HG02943 (cell line): ENCODE results near the gene MAOA.
"Not testable (repeated sequence)": the region's sequence is repeated elsewhere in the genome, so short reads cannot be mapped to it uniquely, and the experiment has no call there.

Experiments
- ATAC-seq: cut with Tn5 transposase; IDR thresholded peaks from one replicate; pipeline ENCODE4 v1.9.1; 2021; ENCODE audit warnings: mild to moderate bottlenecking, low read depth, moderate library complexity; ENCODE audit not compliant: unreplicated experiment

MAOA gene

GRCh38 chrX:43656005-43656494 lies at the start of gene MAOA:
Gene MAOA, plus strand, starts transcription at chrX:43656299. Its CDS starts 43 bp downstream, at chrX:43656342.
- ATAC-seq: no peak

GRCh38 chrX:43612400-43612799 lies 43.7 kb upstream of the MAOA start:
- no peak for ATAC-seq

- ATAC-seq: no peak
Measured at GRCh38 chrX:43615660-43616059, 40.4 kb upstream of the MAOA start.

GRCh38 chrX:43618366-43619205 lies 37.5 kb upstream of the MAOA start:
- no peak for ATAC-seq

- ATAC-seq: not testable (repeated sequence)
Measured at GRCh38 chrX:43619861-43620260, 36.2 kb upstream of the MAOA start.

GRCh38 chrX:43627147-43627546 lies 29.0 kb upstream of the MAOA start:
- no peak for ATAC-seq

GRCh38 chrX:43627669-43628068 lies 28.4 kb upstream of the MAOA start:
- no peak for ATAC-seq

GRCh38 chrX:43629229-43629628 lies 26.9 kb upstream of the MAOA start:
- ATAC-seq: no peak

- ATAC-seq: no peak
Measured at GRCh38 chrX:43631841-43632240, 24.3 kb upstream of the MAOA start.

GRCh38 chrX:43633081-43633480 lies 23.0 kb upstream of the MAOA start:
- ATAC-seq: no peak

GRCh38 chrX:43633757-43634156 lies 22.3 kb upstream of the MAOA start:
- ATAC-seq: no peak

- no peak for ATAC-seq
Measured at GRCh38 chrX:43640482-43640881, 15.6 kb upstream of the MAOA start.

- no peak for ATAC-seq
Measured at GRCh38 chrX:43641691-43642090, 14.4 kb upstream of the MAOA start.

- ATAC-seq: no peak
Measured at GRCh38 chrX:43643201-43643600, 12.9 kb upstream of the MAOA start.

GRCh38 chrX:43643662-43644061 lies 12.4 kb upstream of the MAOA start:
- no peak for ATAC-seq

- ATAC-seq: no peak
Measured at GRCh38 chrX:43644124-43644701, 11.9 kb upstream of the MAOA start.

GRCh38 chrX:43646800-43647199 lies 9.3 kb upstream of the MAOA start:
- no peak for ATAC-seq

GRCh38 chrX:43654431-43655150 lies 1.5 kb upstream of the MAOA start:
- peak; percentile 84 for ATAC-seq

GRCh38 chrX:43655151-43656004 lies 721 bp upstream of the MAOA start:
- ATAC-seq: peak; percentile 22

- no peak for ATAC-seq
Measured at GRCh38 chrX:43657671-43658070, 1.6 kb downstream of the MAOA start.
